HepG2 (cell line): Measurements from ENCODE around the gene MTA1. TPM values are rescaled to one million over a fixed set of nuclear protein-coding genes. Genes with fewer than 3 reads are reported as not detected.

Source experiments
- AKNA ChIP-seq: sonication (generic); formaldehyde crosslinking; IDR thresholded peaks from 2 replicates; pipeline ENCODE4 v1.4.0; 2020; ENCODE audit warnings: missing genetic modification reagents, borderline replicate concordance
- ETV6 ChIP-seq: sonication (generic); formaldehyde crosslinking; conservative IDR thresholded peaks from 2 replicates; pipeline ENCODE4 v1.4.0; 2020; ENCODE audit warnings: missing genetic modification reagents
- HNRNPL ChIP-seq: fragments of 200-400 bp; formaldehyde crosslinking; IDR thresholded peaks from 2 replicates; pipeline ENCODE4 v1.6.1; 2017; ENCODE audit warnings: mild to moderate bottlenecking, low read depth, low read length
- KDM4B ChIP-seq: sonication (generic); formaldehyde crosslinking; IDR thresholded peaks from 2 replicates; pipeline ENCODE4 v1.4.0; 2020; ENCODE audit warnings: missing genetic modification reagents
- KDM5A ChIP-seq: fragments of 200-600 bp; sonication (generic); IDR thresholded peaks from 2 replicates; pipeline ENCODE4 v1.7.0; 2018; ENCODE audit warnings: antibody characterized with exemption, mild to moderate bottlenecking, low read length, borderline replicate concordance
- MAF1 ChIP-seq: sonication (generic); formaldehyde crosslinking; IDR thresholded peaks from 2 replicates; pipeline ENCODE4 v1.5.0; 2020; ENCODE audit warnings: missing genetic modification reagents, borderline replicate concordance
- MIER2 ChIP-seq: IDR thresholded peaks from 2 replicates; pipeline ENCODE4 v1.6.1; 2016; ENCODE audit warnings: missing biosample characterization, missing genetic modification reagents
- MTF2 ChIP-seq: sonication (generic); formaldehyde crosslinking; IDR thresholded peaks from 2 replicates; pipeline ENCODE4 v1.5.0; 2020; ENCODE audit warnings: missing genetic modification reagents, borderline replicate concordance
- POLR2A ChIP-seq, 2 experiments: IDR thresholded peaks; 2 replicates each; pipeline ENCODE4 v1.6.1; 2011; ENCODE audit warnings: low read depth in 2 of 2, low read length in 2 of 2, mild to moderate bottlenecking in 1 of 2, moderate library complexity in 1 of 2; ENCODE audit not compliant: insufficient read depth in 1 of 2
- PTBP1 ChIP-seq: fragments of 200-400 bp; formaldehyde crosslinking; IDR thresholded peaks from 2 replicates; pipeline ENCODE4 v1.6.1; 2018; ENCODE audit warnings: low read length, low read depth; ENCODE audit not compliant: poor library complexity, severe bottlenecking
- RFXAP ChIP-seq: sonication (generic); formaldehyde crosslinking; IDR thresholded peaks from 2 replicates; pipeline ENCODE4 v1.4.0; 2020; ENCODE audit warnings: missing genetic modification reagents, borderline replicate concordance
- SIN3A ChIP-seq: IDR thresholded peaks from 2 replicates; pipeline ENCODE4 v1.6.1; 2011; ENCODE audit warnings: low read depth, mild to moderate bottlenecking, control low read depth, low read length, borderline replicate concordance
- SUZ12 ChIP-seq: fragments of 150-350 bp; IDR thresholded peaks from 2 replicates; pipeline ENCODE4 v1.6.1; 2014; ENCODE audit warnings: low read depth, low read length
- ZNF124 ChIP-seq: sonication (generic); formaldehyde crosslinking; IDR thresholded peaks from 2 replicates; pipeline ENCODE4 v1.4.0; 2020; ENCODE audit warnings: missing genetic modification reagents
- ZNF225 ChIP-seq: sonication (generic); formaldehyde crosslinking; IDR thresholded peaks from 2 replicates; pipeline ENCODE4 v1.4.0; 2020; ENCODE audit warnings: mild to moderate bottlenecking, missing genetic modification reagents
- ZNF547 ChIP-seq: sonication (generic); formaldehyde crosslinking; IDR thresholded peaks from 2 replicates; pipeline ENCODE4 v1.5.1; 2020; ENCODE audit warnings: mild to moderate bottlenecking, missing genetic modification reagents
- ZNF883 ChIP-seq: sonication (generic); formaldehyde crosslinking; IDR thresholded peaks from 2 replicates; pipeline ENCODE4 v1.5.1; 2020; ENCODE audit warnings: mild to moderate bottlenecking, missing genetic modification reagents; ENCODE audit errors: not compliant biosample characterization
- ZSCAN31 ChIP-seq: sonication (generic); formaldehyde crosslinking; IDR thresholded peaks from 2 replicates; pipeline ENCODE4 v1.5.0; 2020; ENCODE audit warnings: low read depth, mild to moderate bottlenecking, missing genetic modification reagents
- polyA plus RNA-seq, 8 experiments: library from polyadenylated mRNA; depleted of rRNA in 3 of 8; stranded (reverse) in 7 of 8; unstranded in 1 of 8; fragments of >200 nt; fragmentation: Illumina TruSeq in 4 of 8; extraction: Trizol in 4 of 8; gene quantifications; 2 replicates each; pipeline versions ENCODE4 v1.2.1 to v1.2.3, GENCODE V29; 2011 to 2016; ENCODE audit warnings: low read depth in 4 of 8, missing spikeins in 1 of 8, mixed read lengths in 1 of 8; ENCODE audit not compliant: insufficient read depth in 1 of 8
- total RNA-seq, 5 experiments: library from RNA; depleted of rRNA; stranded (reverse); fragments of >200 nt; fragmentation: Illumina TruSeq; extraction: Trizol; gene quantifications; 2 replicates each; pipeline ENCODE4 v1.2.3, GENCODE V29; 2016; ENCODE audit warnings: low read depth in 1 of 5
- TF ChIP-seq, protein P1 (sequence below): sonication (generic); formaldehyde crosslinking; conservative IDR thresholded peaks from 2 replicates; pipeline ENCODE4 v1.4.0; 2020; ENCODE audit warnings: missing genetic modification reagents
- TF ChIP-seq, protein P2 (sequence below): sonication (generic); formaldehyde crosslinking; IDR thresholded peaks from 2 replicates; pipeline ENCODE4 v1.5.1; 2020; ENCODE audit warnings: mild to moderate bottlenecking, moderate library complexity, missing genetic modification reagents
- TF ChIP-seq, protein P3 (sequence below): sonication (generic); formaldehyde crosslinking; IDR thresholded peaks from 2 replicates; pipeline ENCODE4 v1.4.0; 2020; ENCODE audit warnings: missing genetic modification reagents, low read depth, mild to moderate bottlenecking, borderline replicate concordance

MTA1 gene
- total and polyA plus RNA-seq, 2 of the 13 experiments (the other 11 are each of a cell fraction or from before 2014, with no cell fraction given) = 35.2 to 85.8 TPM

GRCh38 chr14:105398726-105399465, 20.7 kb upstream of the MTA1 start (continued):
- TF ChIP-seq, protein P1, sequence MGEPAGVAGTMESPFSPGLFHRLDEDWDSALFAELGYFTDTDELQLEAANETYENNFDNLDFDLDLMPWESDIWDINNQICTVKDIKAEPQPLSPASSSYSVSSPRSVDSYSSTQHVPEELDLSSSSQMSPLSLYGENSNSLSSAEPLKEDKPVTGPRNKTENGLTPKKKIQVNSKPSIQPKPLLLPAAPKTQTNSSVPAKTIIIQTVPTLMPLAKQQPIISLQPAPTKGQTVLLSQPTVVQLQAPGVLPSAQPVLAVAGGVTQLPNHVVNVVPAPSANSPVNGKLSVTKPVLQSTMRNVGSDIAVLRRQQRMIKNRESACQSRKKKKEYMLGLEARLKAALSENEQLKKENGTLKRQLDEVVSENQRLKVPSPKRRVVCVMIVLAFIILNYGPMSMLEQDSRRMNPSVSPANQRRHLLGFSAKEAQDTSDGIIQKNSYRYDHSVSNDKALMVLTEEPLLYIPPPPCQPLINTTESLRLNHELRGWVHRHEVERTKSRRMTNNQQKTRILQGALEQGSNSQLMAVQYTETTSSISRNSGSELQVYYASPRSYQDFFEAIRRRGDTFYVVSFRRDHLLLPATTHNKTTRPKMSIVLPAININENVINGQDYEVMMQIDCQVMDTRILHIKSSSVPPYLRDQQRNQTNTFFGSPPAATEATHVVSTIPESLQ (CRISPR knock-in tag) = no peak
- TF ChIP-seq PTBP1 = no peak
- no peak for TF ChIP-seq SIN3A
- TF ChIP-seq MTF2 (CRISPR knock-in tag) = no peak
- TF ChIP-seq POLR2A (IDR thresholded peaks at IDR 0.05; ENCODE audit: insufficient read depth in 1 of 2, low read depth in 2 of 2, low read length in 2 of 2) = peak; percentile 17 to 62
- peak; percentile 64; the same call in 1 of the 2 replicates for TF ChIP-seq ZNF225
- no peak for TF ChIP-seq RFXAP (CRISPR knock-in tag)
- TF ChIP-seq AKNA (CRISPR knock-in tag) = no peak
- TF ChIP-seq KDM4B (CRISPR knock-in tag) = no peak
- peak; percentile 97 for TF ChIP-seq ZNF883
- TF ChIP-seq ZNF547 (CRISPR knock-in tag) = peak; percentile 89; the same call in 1 of the 2 replicates
- TF ChIP-seq SUZ12 = no peak
- TF ChIP-seq, protein P2, sequence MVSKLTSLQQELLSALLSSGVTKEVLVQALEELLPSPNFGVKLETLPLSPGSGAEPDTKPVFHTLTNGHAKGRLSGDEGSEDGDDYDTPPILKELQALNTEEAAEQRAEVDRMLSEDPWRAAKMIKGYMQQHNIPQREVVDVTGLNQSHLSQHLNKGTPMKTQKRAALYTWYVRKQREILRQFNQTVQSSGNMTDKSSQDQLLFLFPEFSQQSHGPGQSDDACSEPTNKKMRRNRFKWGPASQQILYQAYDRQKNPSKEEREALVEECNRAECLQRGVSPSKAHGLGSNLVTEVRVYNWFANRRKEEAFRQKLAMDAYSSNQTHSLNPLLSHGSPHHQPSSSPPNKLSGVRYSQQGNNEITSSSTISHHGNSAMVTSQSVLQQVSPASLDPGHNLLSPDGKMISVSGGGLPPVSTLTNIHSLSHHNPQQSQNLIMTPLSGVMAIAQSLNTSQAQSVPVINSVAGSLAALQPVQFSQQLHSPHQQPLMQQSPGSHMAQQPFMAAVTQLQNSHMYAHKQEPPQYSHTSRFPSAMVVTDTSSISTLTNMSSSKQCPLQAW (CRISPR knock-in tag) = peak; percentile 14; the same call in 1 of the 2 replicates
- TF ChIP-seq MAF1 = no peak
- no peak for TF ChIP-seq MIER2 (CRISPR knock-in tag)
- no peak; the same call in 1 of the 2 replicates for TF ChIP-seq ZSCAN31 (CRISPR knock-in tag)
- no peak for TF ChIP-seq ETV6 (CRISPR knock-in tag)
- TF ChIP-seq HNRNPL = peak; percentile 83
- no peak for TF ChIP-seq ZNF124 (CRISPR knock-in tag)
- TF ChIP-seq, protein P3, sequence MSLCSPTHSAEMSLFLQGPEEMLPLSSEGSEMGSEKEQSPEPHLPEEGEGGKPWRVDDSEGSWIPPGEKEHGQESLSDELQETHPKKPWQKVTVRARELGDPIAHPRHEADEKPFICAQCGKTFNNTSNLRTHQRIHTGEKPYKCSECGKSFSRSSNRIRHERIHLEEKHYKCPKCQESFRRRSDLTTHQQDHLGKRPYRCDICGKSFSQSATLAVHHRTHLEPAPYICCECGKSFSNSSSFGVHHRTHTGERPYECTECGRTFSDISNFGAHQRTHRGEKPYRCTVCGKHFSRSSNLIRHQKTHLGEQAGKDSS (CRISPR knock-in tag) = 0 out of 2 replicates have a peak, but pooled peaks have one; percentile 27
- TF ChIP-seq KDM5A = no peak
